IMR-90 (cell line): ENCODE data around the gene CLEC2B. TPM values are rescaled to one million over a fixed set of nuclear protein-coding genes. Genes with fewer than 3 reads are reported as not detected.

Experiments
- ATAC-seq: fragments of 200-7000 bp; cut with Tn5 transposase; 2 replicates; pipeline ENCODE4 v1.9.1; 2020; ENCODE audit warnings: low read depth, mild to moderate bottlenecking, moderate library complexity
- BruUV-seq: library from RNA; stranded (reverse); fragments of 400-500 nt; replicated peaks from 2 replicates; lab custom pipeline; 2021; lab: Mats Ljungman, UMichigan
- CTCF ChIA-PET: fragments of 300-600 bp; formaldehyde crosslinking; extraction: SDS; loops from one replicate; lab custom pipeline; 2021; ENCODE audit warnings: antibody characterized with exemption; lab: Yijun Ruan, JAX
- POLR2A ChIA-PET: fragments of 300-600 bp; sonication (Branson Sonifier 250); formaldehyde crosslinking; loops from one replicate; lab custom pipeline; 2022; ENCODE audit warnings: antibody characterized with exemption; ENCODE audit not compliant: unreplicated experiment; lab: Charles Lee
- DNase-seq: peaks from one replicate; pipeline ENCODE4 v3.0.0; 2013
- H2AFZ ChIP-seq: replicated peaks from 2 replicates; pipeline ENCODE3; 2013; ENCODE audit warnings: low read length, mild to moderate bottlenecking; ENCODE audit not compliant: poor library complexity
- H2AK5ac ChIP-seq: 2 replicates; pipeline ENCODE4 v1.6.1; 2013; ENCODE audit warnings: low read depth, low read length, inconsistent platforms
- H2AK9ac ChIP-seq: replicated peaks from 2 replicates; pipeline ENCODE3; 2013; ENCODE audit warnings: mild to moderate bottlenecking, low read depth, low read length, moderate library complexity; ENCODE audit not compliant: poor library complexity
- H2BK120ac ChIP-seq: 2 replicates; pipeline ENCODE4 v1.6.1; 2013; ENCODE audit warnings: low read depth, low read length, inconsistent platforms
- H2BK15ac ChIP-seq: 3 replicates; pipeline ENCODE4 v1.6.1; 2013; ENCODE audit warnings: low read depth, low read length, inconsistent platforms
- H2BK20ac ChIP-seq: 2 replicates; pipeline ENCODE4 v1.6.1; 2013; ENCODE audit warnings: low read depth, mild to moderate bottlenecking, inconsistent platforms, low read length, moderate library complexity
- H2BK5ac ChIP-seq: 2 replicates; pipeline ENCODE4 v1.6.1; 2013; ENCODE audit warnings: mild to moderate bottlenecking, low read depth, low read length, inconsistent platforms; ENCODE audit not compliant: poor library complexity, severe bottlenecking
- H3K14ac ChIP-seq: replicated peaks from 2 replicates; pipeline ENCODE4 v1.6.1; 2013; ENCODE audit warnings: low read depth, low read length, inconsistent platforms
- H3K18ac ChIP-seq: 2 replicates; pipeline ENCODE4 v1.6.1; 2013; ENCODE audit warnings: low read depth, low read length, control low read depth
- H3K23ac ChIP-seq: 2 replicates; pipeline ENCODE4 v1.6.1; 2013; ENCODE audit warnings: low read depth, low read length, inconsistent platforms
- H3K27ac ChIP-seq: 2 replicates; pipeline ENCODE4 v1.5.1; 2013; ENCODE audit warnings: mild to moderate bottlenecking, control low read depth, low read length; ENCODE audit not compliant: insufficient read depth
- H3K27me3 ChIP-seq: 2 replicates; pipeline ENCODE4 v1.6.1; 2013; ENCODE audit warnings: low read length; ENCODE audit not compliant: control insufficient read depth, insufficient read depth
- H3K36me3 ChIP-seq: 2 replicates; pipeline ENCODE4 v1.6.1; 2013; ENCODE audit warnings: low read length, mixed read lengths; ENCODE audit not compliant: control insufficient read depth, insufficient read depth
- H3K4ac ChIP-seq: 2 replicates; pipeline ENCODE4 v1.6.1; 2013; ENCODE audit warnings: low read depth, low read length, inconsistent platforms
- H3K4me1 ChIP-seq: 2 replicates; pipeline ENCODE4 v1.6.1; 2013; ENCODE audit warnings: low read length, mixed read lengths; ENCODE audit not compliant: control insufficient read depth, insufficient read depth
- H3K4me2 ChIP-seq: 2 replicates; pipeline ENCODE4 v1.6.1; 2013; ENCODE audit warnings: low read depth, mild to moderate bottlenecking, control low read depth, low read length, moderate library complexity
- H3K4me3 ChIP-seq: 2 replicates; pipeline ENCODE4 v1.5.1; 2013; ENCODE audit warnings: low read depth, mild to moderate bottlenecking, control low read depth, low read length, moderate library complexity; ENCODE audit not compliant: insufficient read depth
- H3K56ac ChIP-seq: 2 replicates; pipeline ENCODE4 v1.6.1; 2013; ENCODE audit warnings: low read length, inconsistent platforms; ENCODE audit not compliant: insufficient read depth; ENCODE audit errors: extremely low read depth
- H3K79me1 ChIP-seq, 2 experiments: 2 replicates each; pipeline ENCODE4 v1.6.1; 2013; ENCODE audit warnings: low read length in 2 of 2, inconsistent platforms in 1 of 2, low read depth in 1 of 2
- H3K9ac ChIP-seq: 2 replicates; pipeline ENCODE4 v1.6.1; 2013; ENCODE audit warnings: low read depth, low read length, control low read depth
- H3K9me1 ChIP-seq: 2 replicates; pipeline ENCODE4 v1.6.1; 2013; ENCODE audit warnings: low read length, inconsistent platforms; ENCODE audit not compliant: insufficient read depth
- H3K9me3 ChIP-seq: 2 replicates; pipeline ENCODE4 v1.6.1; 2013; ENCODE audit warnings: low read length; ENCODE audit not compliant: control insufficient read depth, insufficient read depth
- H4K20me1 ChIP-seq: 2 replicates; pipeline ENCODE4 v1.6.1; 2013; ENCODE audit warnings: low read length, inconsistent platforms; ENCODE audit not compliant: insufficient read depth
- H4K5ac ChIP-seq: 2 replicates; pipeline ENCODE4 v1.6.1; 2013; ENCODE audit warnings: mild to moderate bottlenecking, low read depth, low read length, control low read depth
- H4K8ac ChIP-seq, 2 experiments: 2 replicates each; pipeline ENCODE4 v1.6.1; 2013; ENCODE audit warnings: low read depth in 2 of 2, low read length in 2 of 2, control low read depth in 1 of 2, inconsistent platforms in 1 of 2
- H4K91ac ChIP-seq: 2 replicates; pipeline ENCODE4 v1.6.1; 2013; ENCODE audit warnings: low read depth, low read length, inconsistent platforms; ENCODE audit not compliant: insufficient read depth
- BHLHE40 ChIP-seq: fragments of 150-350 bp; IDR thresholded peaks from 2 replicates; pipeline ENCODE4 v1.6.1; 2016; ENCODE audit warnings: mild to moderate bottlenecking, low read depth, low read length
- CEBPB ChIP-seq: IDR thresholded peaks from 2 replicates; pipeline ENCODE4 v1.6.1; 2012; ENCODE audit warnings: low read depth, low read length, improper control_type of control experiment
- CHD1 ChIP-seq: IDR thresholded peaks from 2 replicates; pipeline ENCODE4 v1.6.1; 2012; ENCODE audit warnings: low read depth, low read length, improper control_type of control experiment
- FOS ChIP-seq: fragments of 150-350 bp; IDR thresholded peaks from 2 replicates; pipeline ENCODE4 v1.6.1; 2016; ENCODE audit warnings: low read depth, low read length
- MAFK ChIP-seq: IDR thresholded peaks from 2 replicates; pipeline ENCODE4 v1.6.1; 2012; ENCODE audit warnings: low read depth, low read length, improper control_type of control experiment
- MAZ ChIP-seq: IDR thresholded peaks from 2 replicates; pipeline ENCODE4 v1.6.1; 2012; ENCODE audit warnings: low read depth, mild to moderate bottlenecking, low read length, improper control_type of control experiment, moderate library complexity, borderline replicate concordance
- MXI1 ChIP-seq: IDR thresholded peaks from 2 replicates; pipeline ENCODE4 v1.6.1; 2012; ENCODE audit warnings: low read depth, mild to moderate bottlenecking, low read length, moderate library complexity, borderline replicate concordance
- NFE2L2 ChIP-seq: fragments of 150-350 bp; IDR thresholded peaks from 2 replicates; pipeline ENCODE4 v1.6.1; 2016; ENCODE audit warnings: low read depth, mild to moderate bottlenecking, low read length
- POLR2A ChIP-seq: IDR thresholded peaks from 2 replicates; pipeline ENCODE4 v1.6.1; 2012; ENCODE audit warnings: mild to moderate bottlenecking, low read depth, low read length
- RAD21 ChIP-seq: IDR thresholded peaks from 2 replicates; pipeline ENCODE4 v1.6.1; 2012; ENCODE audit warnings: low read length, improper control_type of control experiment
- RCOR1 ChIP-seq: IDR thresholded peaks from 2 replicates; pipeline ENCODE4 v1.6.1; 2012; ENCODE audit warnings: mild to moderate bottlenecking, low read length, improper control_type of control experiment; ENCODE audit not compliant: insufficient replicate concordance
- RFX5 ChIP-seq: IDR thresholded peaks from 2 replicates; pipeline ENCODE4 v1.8.0; 2012; ENCODE audit warnings: low read depth, mild to moderate bottlenecking, low read length, moderate library complexity
- SMC3 ChIP-seq: fragments of 150-350 bp; IDR thresholded peaks from 2 replicates; pipeline ENCODE4 v1.6.1; 2016; ENCODE audit warnings: low read depth, mild to moderate bottlenecking, antibody characterized with exemption, low read length, moderate library complexity
- WGBS, 2 experiments: methylation state at CpG; one replicate each; pipeline versions ENCODE4 v1.1.5 to v1.1.7; 2013; ENCODE audit warnings: missing lambda C conversion rate in 2 of 2; ENCODE audit not compliant: insufficient read length in 1 of 2; ENCODE audit errors: extremely low coverage in 2 of 2; 5-methylcytosine and 5-hydroxymethylcytosine counted together
- dilution Hi-C: fragments of 300-500 bp; cut with HindIII; formaldehyde crosslinking; loops from one replicate; pipeline ENCODE4 v1.14.3; 2018; ENCODE audit warnings: low sequenced_read_pairs; ENCODE audit not compliant: unreplicated experiment
- in situ Hi-C: fragments of 300-500 bp; cut with MboI; formaldehyde crosslinking; loops from 3 replicates; pipeline ENCODE4 v1.14.3; 2019; ENCODE audit warnings: low sequenced_read_pairs, inconsistent platforms, mixed read lengths
- intact Hi-C: fragments of 100-400 bp; cut with micrococcal nuclease; formaldehyde crosslinking; loops from 2 replicates; pipeline ENCODE4 v1.10.0; 2022
- polyA plus RNA-seq, 3 experiments: library from polyadenylated mRNA; depleted of rRNA; stranded (reverse); fragments of >200 nt; gene quantifications; 2 replicates each; pipeline ENCODE4 v1.2.3, GENCODE V29; 2012; ENCODE audit warnings: low replicate concordance in 1 of 3
- total RNA-seq: library from RNA; depleted of rRNA; stranded (reverse); fragments of >200 nt; gene quantifications from 2 replicates; pipeline ENCODE4 v1.2.3, GENCODE V29; 2012
- TF ChIP-seq, protein P1 (sequence below): fragments of 150-350 bp; IDR thresholded peaks from 2 replicates; pipeline ENCODE4 v1.6.1; 2016; ENCODE audit warnings: low read depth, mild to moderate bottlenecking, low read length, moderate library complexity, borderline replicate concordance
- TF ChIP-seq, protein P2 (sequence below): conservative IDR thresholded peaks from 2 replicates; pipeline ENCODE4 v1.5.1; 2012; ENCODE audit warnings: mild to moderate bottlenecking, low read depth, low read length, improper control_type of control experiment
- TF ChIP-seq, protein P3 (sequence below): fragments of 150-350 bp; IDR thresholded peaks from 2 replicates; pipeline ENCODE4 v1.6.1; 2017; ENCODE audit warnings: mild to moderate bottlenecking, antibody characterized with exemption, low read length, low read depth

CLEC2B gene
- total and polyA plus RNA-seq, 2 of the 4 experiments (the other 2 are of a cell fraction), result 0.18 to 0.31 TPM

DNA sequence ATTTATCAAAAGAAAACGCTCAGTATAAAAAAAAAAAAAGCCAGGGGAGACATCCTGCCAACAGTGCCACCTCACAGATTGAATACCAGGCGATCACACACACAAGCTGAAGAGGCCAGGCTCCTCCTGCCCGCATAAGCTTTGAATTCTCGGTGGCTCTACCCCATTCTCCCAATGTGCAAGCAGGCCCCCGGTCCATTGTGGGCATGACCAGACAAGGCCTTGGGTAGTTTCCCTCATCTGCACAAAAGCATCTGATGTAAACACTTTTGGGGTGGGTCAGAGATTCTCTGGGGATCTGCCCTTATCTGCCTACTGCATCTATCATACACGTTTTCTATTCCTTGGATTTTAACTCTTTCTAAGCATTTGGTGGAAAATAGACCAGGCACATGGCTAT is 28.4 kb upstream of the CLEC2B start:
- Histone ChIP-seq H2AK5ac (no peak overlapping the region), H3K9ac (no peak overlapping the region), H3K9me1 (no peaks in the 10 kb centered on the region), H2BK5ac (no peak overlapping the region), H2BK20ac (no peak overlapping the region), H3K4ac (no peak overlapping the region), H4K20me1 (no peaks in the 10 kb centered on the region), H3K18ac (no peak overlapping the region; the same call in 1 of the 2 replicates), H3K4me3 (no peak overlapping the region), H2BK120ac (no peak overlapping the region), H3K36me3 (no peaks in the 10 kb centered on the region), H3K27me3 (no peaks in the 10 kb centered on the region; the same call in 1 of the 2 replicates), H2BK15ac (no peak overlapping the region), H4K5ac (no peak overlapping the region), H4K91ac (no peak overlapping the region), H3K56ac (no peak overlapping the region), H3K79me1 (no peaks in the 10 kb centered on the region), H4K8ac (no peak overlapping the region), H3K23ac (no peak overlapping the region), H3K9me3 (no peaks in the 10 kb centered on the region), H3K27ac (no peak overlapping the region), H2AFZ (no peak overlapping the region), H2AK9ac (no peak overlapping the region), H3K4me1 (no peaks in the 10 kb centered on the region), H3K14ac (no peak overlapping the region), H3K4me2 (no peak overlapping the region)
- intact Hi-C loops (no loop called here), dilution Hi-C loops (no loop called here), in situ Hi-C loops (no loop called here)
- ChIA-PET CTCF (no interaction called here), POLR2A (interaction anchor here (0.6 kb wide), 1 partner anchor 138 kb away, joined by 3 read pairs; no protein-coding TSS in a partner anchor)
- no peak for TF ChIP-seq MAFK
- TF ChIP-seq, protein P1, sequence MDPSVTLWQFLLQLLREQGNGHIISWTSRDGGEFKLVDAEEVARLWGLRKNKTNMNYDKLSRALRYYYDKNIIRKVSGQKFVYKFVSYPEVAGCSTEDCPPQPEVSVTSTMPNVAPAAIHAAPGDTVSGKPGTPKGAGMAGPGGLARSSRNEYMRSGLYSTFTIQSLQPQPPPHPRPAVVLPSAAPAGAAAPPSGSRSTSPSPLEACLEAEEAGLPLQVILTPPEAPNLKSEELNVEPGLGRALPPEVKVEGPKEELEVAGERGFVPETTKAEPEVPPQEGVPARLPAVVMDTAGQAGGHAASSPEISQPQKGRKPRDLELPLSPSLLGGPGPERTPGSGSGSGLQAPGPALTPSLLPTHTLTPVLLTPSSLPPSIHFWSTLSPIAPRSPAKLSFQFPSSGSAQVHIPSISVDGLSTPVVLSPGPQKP, result no peak
- no peak for TF ChIP-seq RCOR1
- no peak for TF ChIP-seq MXI1
- no peak for TF ChIP-seq FOS
- no peak for TF ChIP-seq CHD1
- no peak for TF ChIP-seq POLR2A
- TF ChIP-seq BHLHE40, result no peak
- no peak for TF ChIP-seq MAZ
- TF ChIP-seq, protein P2, sequence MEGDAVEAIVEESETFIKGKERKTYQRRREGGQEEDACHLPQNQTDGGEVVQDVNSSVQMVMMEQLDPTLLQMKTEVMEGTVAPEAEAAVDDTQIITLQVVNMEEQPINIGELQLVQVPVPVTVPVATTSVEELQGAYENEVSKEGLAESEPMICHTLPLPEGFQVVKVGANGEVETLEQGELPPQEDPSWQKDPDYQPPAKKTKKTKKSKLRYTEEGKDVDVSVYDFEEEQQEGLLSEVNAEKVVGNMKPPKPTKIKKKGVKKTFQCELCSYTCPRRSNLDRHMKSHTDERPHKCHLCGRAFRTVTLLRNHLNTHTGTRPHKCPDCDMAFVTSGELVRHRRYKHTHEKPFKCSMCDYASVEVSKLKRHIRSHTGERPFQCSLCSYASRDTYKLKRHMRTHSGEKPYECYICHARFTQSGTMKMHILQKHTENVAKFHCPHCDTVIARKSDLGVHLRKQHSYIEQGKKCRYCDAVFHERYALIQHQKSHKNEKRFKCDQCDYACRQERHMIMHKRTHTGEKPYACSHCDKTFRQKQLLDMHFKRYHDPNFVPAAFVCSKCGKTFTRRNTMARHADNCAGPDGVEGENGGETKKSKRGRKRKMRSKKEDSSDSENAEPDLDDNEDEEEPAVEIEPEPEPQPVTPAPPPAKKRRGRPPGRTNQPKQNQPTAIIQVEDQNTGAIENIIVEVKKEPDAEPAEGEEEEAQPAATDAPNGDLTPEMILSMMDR, result no peak
- no peak for TF ChIP-seq RFX5
- no peak for TF ChIP-seq RAD21
- TF ChIP-seq CEBPB, result no peak
- TF ChIP-seq, protein P3, sequence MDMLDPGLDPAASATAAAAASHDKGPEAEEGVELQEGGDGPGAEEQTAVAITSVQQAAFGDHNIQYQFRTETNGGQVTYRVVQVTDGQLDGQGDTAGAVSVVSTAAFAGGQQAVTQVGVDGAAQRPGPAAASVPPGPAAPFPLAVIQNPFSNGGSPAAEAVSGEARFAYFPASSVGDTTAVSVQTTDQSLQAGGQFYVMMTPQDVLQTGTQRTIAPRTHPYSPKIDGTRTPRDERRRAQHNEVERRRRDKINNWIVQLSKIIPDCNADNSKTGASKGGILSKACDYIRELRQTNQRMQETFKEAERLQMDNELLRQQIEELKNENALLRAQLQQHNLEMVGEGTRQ, result no peak
- no peak for TF ChIP-seq NFE2L2
- no peak for TF ChIP-seq SMC3
- ATAC-seq (no peak), DNase-seq (no peak)
- WGBS, 2 experiments, result no CpG with 5 or more reads among the region's 6 CpGs
- no TSS peak for BruUV-seq
